Fibroblast of mammary gland (primary cell): ENCODE measurements around the gene TAX1BP3.

ENCODE experiments used
- DNase-seq: peaks from one replicate; pipeline ENCODE4 v3.0.0-alpha.2; 2010; ENCODE audit warnings: low read depth
- H3K4me3 ChIP-seq: 2 replicates; pipeline ENCODE4 v1.5.1; 2011; ENCODE audit warnings: low read depth, mild to moderate bottlenecking, low read length, moderate library complexity; ENCODE audit not compliant: control insufficient read depth
- CTCF ChIP-seq: conservative IDR thresholded peaks from 2 replicates; pipeline ENCODE4 v1.5.1; 2011; ENCODE audit warnings: low read depth, low read length, inconsistent platforms; ENCODE audit not compliant: control insufficient read depth, insufficient read depth

Gene TAX1BP3

GRCh38 chr17:3641014-3641413, 27.4 kb downstream of the TAX1BP3 start:
- no peak overlapping the region for H3K4me3 ChIP-seq
- TF ChIP-seq CTCF: no peak
- no peak for DNase-seq

- TF ChIP-seq CTCF: no peak
- DNase-seq: peak; percentile 42
- no peak overlapping the region for H3K4me3 ChIP-seq
Observed at GRCh38 chr17:3639981-3640596, 28.3 kb downstream of the TAX1BP3 start.

- peak overlapping the region; percentile 82 for H3K4me3 ChIP-seq
Observed at GRCh38 chr17:3636908-3637373, 31.4 kb downstream of the TAX1BP3 start.

GRCh38 chr17:3636154-3636907, 32.0 kb downstream of the TAX1BP3 start, which contains the start of the genes CTNS and SHPK:
TSS of gene CTNS (plus strand) at chr17:3636760. CDS start at chr17:3640207, 3,447 bp downstream.
TSS of gene SHPK (minus strand) at chr17:3636250. CDS start at chr17:3636219, 31 bp downstream.
- no peak for TF ChIP-seq CTCF
- H3K4me3 ChIP-seq: peak within 1 kb of the TSS; percentile 82
- peak; percentile 92 for DNase-seq

More at GRCh38 chr17:3636908-3637373, 31.4 kb downstream of the TAX1BP3 start:
- DNase-seq: no peak
- TF ChIP-seq CTCF: no peak

GRCh38 chr17:3635474-3636153, 32.8 kb downstream of the TAX1BP3 start:
- H3K4me3 ChIP-seq: peak overlapping the region; percentile 82
- DNase-seq: no peak
- TF ChIP-seq CTCF: no peak

GRCh38 chr17:3632287-3632686, 36.1 kb downstream of the TAX1BP3 start:
- no peak for TF ChIP-seq CTCF
- no peak overlapping the region for H3K4me3 ChIP-seq
- no peak for DNase-seq
